Endothelial cell of umbilical vein (primary cell): ENCODE data around the gene SOCS7. TPM values are rescaled to one million over a fixed set of nuclear protein-coding genes. Genes with fewer than 3 reads are reported as not detected.

Experiments
- BruUV-seq: library from RNA; stranded (reverse); fragments of 400-500 nt; replicated peaks from 2 replicates; lab custom pipeline; 2021; lab: Mats Ljungman, UMichigan
- CTCF ChIA-PET: fragments of 300-600, 350-600 bp; sonication (Branson Sonifier 250); formaldehyde crosslinking; loops from one replicate; lab custom pipeline; 2021; ENCODE audit warnings: antibody characterized with exemption, inconsistent platforms; lab: Charles Lee
- POLR2A ChIA-PET: fragments of 300-600, 350-600 bp; sonication (Branson Sonifier 250); formaldehyde crosslinking; loops from one replicate; lab custom pipeline; 2021; ENCODE audit warnings: antibody characterized with exemption, inconsistent platforms; lab: Charles Lee
- DNase-seq: peaks from one replicate; pipeline ENCODE4 v3.0.0-alpha.2; 2011; ENCODE audit warnings: low read depth, low spot score
- FAIRE-seq: peaks from 2 replicates; lab custom pipeline; 2011; peaks lifted over from hg19 to GRCh38; lab: Jason Lieb, UNC
- H2AFZ ChIP-seq: 2 replicates; pipeline ENCODE4 v1.6.0; 2012; ENCODE audit warnings: low read depth, low read length, control low read depth, inconsistent platforms
- H3K27ac ChIP-seq: 2 replicates; pipeline ENCODE4 v1.5.1; 2011; ENCODE audit warnings: low read depth, mild to moderate bottlenecking, control low read depth, low read length, moderate library complexity; ENCODE audit not compliant: insufficient read depth
- H3K27me3 ChIP-seq, 2 experiments: 2 replicates each; pipeline versions ENCODE4 v1.6.0 to v1.6.1; 2011; ENCODE audit warnings: low read length in 2 of 2, mixed read lengths in 1 of 2; ENCODE audit not compliant: control insufficient read depth in 2 of 2, insufficient read depth in 2 of 2
- H3K36me3 ChIP-seq, 2 experiments: 2 replicates in 1 of 2; 3 replicates in 1 of 2; pipeline ENCODE4 v1.5.1; 2011; ENCODE audit warnings: low read length in 2 of 2, mild to moderate bottlenecking in 1 of 2, moderate library complexity in 1 of 2; ENCODE audit not compliant: control insufficient read depth in 2 of 2, insufficient read depth in 2 of 2; ENCODE audit errors: extremely low read depth in 1 of 2
- H3K4me1 ChIP-seq: 3 replicates; pipeline ENCODE4 v1.5.1; 2011; ENCODE audit warnings: mild to moderate bottlenecking, low read length; ENCODE audit not compliant: control insufficient read depth, insufficient read depth; ENCODE audit errors: extremely low read depth
- H3K4me2 ChIP-seq: 2 replicates; pipeline ENCODE4 v1.6.1; 2011; ENCODE audit warnings: low read length, control low read depth, mixed read lengths; ENCODE audit not compliant: insufficient read depth
- H3K4me3 ChIP-seq, 3 experiments: fragments of 200-600 bp in 1 of 3; sonication (generic), shearing (Covaris generic) in 1 of 3; replicated peaks in 1 of 3; 2 replicates each; pipeline ENCODE4 v1.5.1; 2011 to 2016; ENCODE audit warnings: control low read depth in 3 of 3, low read length in 3 of 3, mild to moderate bottlenecking in 2 of 3, inconsistent platforms in 1 of 3, low read depth in 1 of 3, moderate library complexity in 1 of 3; ENCODE audit not compliant: insufficient read depth in 1 of 3
- H3K79me2 ChIP-seq: 2 replicates; pipeline ENCODE4 v1.6.0; 2012; ENCODE audit warnings: low read length, inconsistent platforms; ENCODE audit not compliant: control insufficient read depth, insufficient read depth
- H3K9ac ChIP-seq: replicated peaks from 2 replicates; pipeline ENCODE3; 2011; ENCODE audit warnings: low read length, control low read depth; ENCODE audit not compliant: insufficient read depth; ENCODE audit errors: extremely low read depth
- H3K9me1 ChIP-seq: replicated peaks from 3 replicates; pipeline ENCODE4 v1.6.0; 2011; ENCODE audit warnings: mild to moderate bottlenecking, low read length; ENCODE audit not compliant: control insufficient read depth, insufficient read depth; ENCODE audit errors: extremely low read depth
- H3K9me3 ChIP-seq: replicated peaks from 2 replicates; pipeline ENCODE4 v1.5.1; 2012; ENCODE audit warnings: low read length, inconsistent platforms; ENCODE audit not compliant: control insufficient read depth, insufficient read depth
- H4K20me1 ChIP-seq: replicated peaks from 2 replicates; pipeline ENCODE3; 2011; ENCODE audit warnings: mild to moderate bottlenecking, low read length; ENCODE audit not compliant: control insufficient read depth, insufficient read depth; ENCODE audit errors: extremely low read depth
- CTCF ChIP-seq, 2 donors: IDR thresholded peaks; 1 replicate in 1 of 2; 2 replicates in 1 of 2; pipeline ENCODE4 v1.5.1; 2011; ENCODE audit warnings: low read length in 2 of 2, mild to moderate bottlenecking in 2 of 2, moderate library complexity in 2 of 2, control low read depth in 1 of 2, inconsistent platforms in 1 of 2, low read depth in 1 of 2; ENCODE audit not compliant: insufficient read depth in 1 of 2; ENCODE audit errors: extremely low read depth in 1 of 2
- EZH2 ChIP-seq: IDR thresholded peaks from 2 replicates; pipeline ENCODE4 v1.6.1; 2012; ENCODE audit warnings: borderline replicate concordance, low read depth, mild to moderate bottlenecking, moderate library complexity, low read length, inconsistent platforms; ENCODE audit not compliant: severe bottlenecking
- FOS ChIP-seq: IDR thresholded peaks from 2 replicates; pipeline ENCODE4 v1.6.1; 2011; ENCODE audit warnings: mild to moderate bottlenecking, low read length, moderate library complexity, borderline replicate concordance; ENCODE audit not compliant: insufficient read depth
- GATA2 ChIP-seq: IDR thresholded peaks from 2 replicates; pipeline ENCODE4 v1.7.0; 2011; ENCODE audit warnings: low read depth, mild to moderate bottlenecking, moderate library complexity, mixed read lengths, low read length; ENCODE audit not compliant: insufficient read length, insufficient read depth
- JUN ChIP-seq: IDR thresholded peaks from 2 replicates; pipeline ENCODE4 v1.6.1; 2011; ENCODE audit warnings: borderline replicate concordance, low read depth; ENCODE audit not compliant: insufficient read length, insufficient read depth
- MYC ChIP-seq: IDR thresholded peaks from one replicate; pipeline ENCODE4 v1.6.1; 2011; ENCODE audit warnings: mild to moderate bottlenecking, low read depth, low read length
- POLR2A ChIP-seq: IDR thresholded peaks from 2 replicates; pipeline ENCODE4 v1.6.1; 2012; ENCODE audit warnings: low read depth, mild to moderate bottlenecking, control low read depth, low read length
- POLR2AphosphoS5 ChIP-seq: IDR thresholded peaks from 2 replicates; pipeline ENCODE4 v1.6.1; 2012; ENCODE audit warnings: low read depth, mild to moderate bottlenecking, control low read depth, low read length, moderate library complexity; ENCODE audit not compliant: insufficient read depth
- dilution Hi-C: fragments of 300-500 bp; cut with MboI; formaldehyde crosslinking; loops from one replicate; pipeline ENCODE4 v1.15.0; 2019; ENCODE audit warnings: low sequenced_read_pairs; ENCODE audit not compliant: extremely low pct_ligation_motif_present
- intact Hi-C: fragments of 100-400 bp; cut with micrococcal nuclease; formaldehyde crosslinking; loops from one replicate; pipeline ENCODE4 v1.10.0; 2022
- polyA plus RNA-seq, 4 experiments: library from polyadenylated mRNA; depleted of rRNA in 3 of 4; stranded (reverse) in 3 of 4; unstranded in 1 of 4; fragments of >200 nt; gene quantifications; 2 replicates each; pipeline versions ENCODE4 v1.2.1 to v1.2.3, GENCODE V29; 2011 to 2012; ENCODE audit warnings: missing spikeins in 1 of 4
- total RNA-seq: library from RNA; stranded (reverse); gene quantifications from 2 replicates; pipeline ENCODE4 v1.2.3, GENCODE V29; 2021
- TF ChIP-seq, protein P1 (sequence below): IDR thresholded peaks from 2 replicates; pipeline ENCODE4 v1.6.1; 2011; ENCODE audit not compliant: insufficient read depth, insufficient read length

Gene SOCS7
- total and polyA plus RNA-seq, 2 donors (not counting 3 experiments of a cell fraction or from before 2014, with no cell fraction given), result 5.9 to 10.4 TPM

GRCh38 chr17:38315497-38315896, 36.1 kb upstream of the SOCS7 start:
- TF ChIP-seq FOS (no peak), EZH2 (no peak), JUN (no peak), CTCF (IDR thresholded peaks at IDR 0.05; ENCODE audit: extremely low read depth in 1 of 2, insufficient read depth in 1 of 2, low read depth in 1 of 2, low read length in 2 of 2) (no peak), MYC (no peak), POLR2AphosphoS5 (no peak), POLR2A (no peak), GATA2 (no peak)
- TF ChIP-seq, protein P1, sequence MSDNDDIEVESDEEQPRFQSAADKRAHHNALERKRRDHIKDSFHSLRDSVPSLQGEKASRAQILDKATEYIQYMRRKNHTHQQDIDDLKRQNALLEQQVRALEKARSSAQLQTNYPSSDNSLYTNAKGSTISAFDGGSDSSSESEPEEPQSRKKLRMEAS, result no peak
- peaks cover 0 to 5% of the 10 kb centered on the region in 2 experiments for H3K36me3 ChIP-seq
- no TSS peak for BruUV-seq
- dilution Hi-C loops (no loop called here), intact Hi-C loops (no loop called here)
- no peak overlapping the region for H3K9ac ChIP-seq
- no peaks in the 10 kb centered on the region for H3K79me2 ChIP-seq
- peaks cover 3% of the 10 kb centered on the region for H3K4me1 ChIP-seq
- H3K4me3 ChIP-seq, result no peak overlapping the region
- H3K9me3 ChIP-seq, result no peaks in the 10 kb centered on the region
- H4K20me1 ChIP-seq, result no peaks in the 10 kb centered on the region
- CTCF ChIA-PET, result interaction anchor here (0.7 to 1.4 kb wide), 3 partner anchors 9 to 18 kb away, joined by 3 to 8 read pairs (median 5); no protein-coding TSS in a partner anchor
- H3K27ac ChIP-seq, result no peak overlapping the region
- H2AFZ ChIP-seq, result no peak overlapping the region
- no peak for DNase-seq
- H3K4me2 ChIP-seq, result no peak overlapping the region
- no peak for FAIRE-seq
- POLR2A ChIA-PET, result no interaction called here
- H3K9me1 ChIP-seq, result no peaks in the 10 kb centered on the region
- no peaks in the 10 kb centered on the region for H3K27me3 ChIP-seq
